ENCODE measurements around the gene TREH.

Gene TREH

DNA sequence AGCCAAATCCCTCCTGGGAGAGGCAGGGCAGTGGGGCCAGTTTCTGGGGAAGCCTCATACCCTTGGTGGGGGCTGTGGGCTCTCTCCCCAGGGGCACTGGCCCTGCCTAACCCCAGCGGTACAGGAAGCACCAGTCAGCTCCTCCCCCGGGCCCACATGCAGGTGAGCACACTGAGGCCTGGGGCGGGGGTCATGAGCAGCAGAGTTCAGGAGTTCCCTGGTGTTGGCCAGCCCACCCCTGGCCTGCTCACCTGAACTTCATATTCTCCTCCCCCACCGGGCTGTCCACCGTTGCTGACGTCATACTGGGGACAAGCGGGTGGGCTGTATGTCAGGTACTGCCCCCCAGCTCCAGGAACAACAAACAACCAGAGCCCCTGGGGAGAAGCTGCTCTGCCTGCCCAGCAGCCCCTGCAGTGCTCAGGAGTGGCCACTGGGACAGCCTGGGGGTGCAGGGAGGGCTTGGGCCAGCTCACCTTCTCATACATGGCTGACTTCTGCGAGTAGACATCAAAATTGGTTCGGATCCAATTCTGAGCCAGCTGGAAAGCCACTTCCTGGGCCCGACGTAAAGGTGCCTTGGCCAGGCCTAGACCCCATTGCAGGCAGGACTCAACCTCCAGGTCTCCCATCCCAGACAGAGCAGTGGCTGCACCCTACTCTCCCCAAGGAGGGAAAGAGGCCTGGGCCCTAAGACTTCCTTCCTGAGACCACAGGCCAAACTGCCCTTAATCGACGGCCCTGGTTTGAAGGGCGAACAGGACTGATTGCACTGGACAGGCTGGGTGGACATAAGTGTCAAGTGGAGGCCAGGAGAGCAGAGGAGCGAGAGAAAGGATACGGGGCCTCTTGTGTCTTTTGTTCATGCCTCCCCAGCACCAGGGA is 20.8 kb downstream of the TREH start:
- Histone ChIP-seq H3K27ac (ENCODE audit: low read length) (no peak overlapping the region), H3K9me3 (ENCODE audit: control insufficient read depth, insufficient read depth, low read length) (no peaks in the 10 kb centered on the region), H3K4me1 (ENCODE audit: control insufficient read depth, insufficient read depth, low read length) (peaks cover 11% of the 10 kb centered on the region), H3K27me3 (ENCODE audit: control insufficient read depth, insufficient read depth, low read length) (no peaks in the 10 kb centered on the region), H3K36me3 (ENCODE audit: control insufficient read depth, insufficient read depth, low read length) (peaks cover 2% of the 10 kb centered on the region; the same call in 1 of the 2 replicates), H3K4me3 (ENCODE audit: low read length) (no peak overlapping the region)
- no CpG with 5 or more reads among the region's 16 CpGs for WGBS (ENCODE audit: insufficient coverage, insufficient read length)
- DNase-seq (ENCODE audit: low read depth, low spot score) = no peak

DNA sequence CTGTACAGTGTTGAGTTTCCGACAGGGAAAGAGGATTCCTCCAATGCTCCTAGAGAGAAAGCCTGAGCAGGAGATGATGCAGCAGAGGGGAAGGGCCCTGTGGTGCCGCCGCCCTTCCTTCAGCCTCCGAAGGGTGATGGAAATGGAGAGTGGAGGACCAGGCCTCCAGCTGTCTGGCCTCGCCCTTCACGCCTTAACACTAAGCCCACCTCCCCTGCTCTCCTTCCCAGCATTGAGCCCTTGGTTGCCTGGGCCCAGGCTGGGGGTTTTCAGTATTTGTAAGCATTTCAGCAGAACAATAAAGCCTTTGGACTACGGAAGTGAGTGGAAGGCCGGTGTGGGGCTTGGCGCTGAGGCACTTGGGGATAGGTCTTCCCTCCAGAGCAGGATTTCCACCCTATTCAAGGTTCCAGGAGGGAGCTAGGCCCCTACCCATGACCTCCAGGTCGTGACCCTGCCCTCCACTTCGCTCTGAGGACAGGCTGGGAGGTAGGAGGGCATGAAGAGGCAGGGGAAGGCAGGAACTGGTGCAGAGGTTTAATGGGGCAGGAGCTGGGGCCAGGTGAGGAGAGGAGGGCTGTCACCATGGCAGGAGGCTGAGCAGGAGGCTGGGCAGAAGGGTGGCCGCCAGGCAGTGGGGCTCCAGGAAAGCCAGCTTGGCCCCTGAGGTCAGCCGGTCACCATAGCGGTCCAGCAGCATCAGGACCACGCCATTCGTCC is 21.6 kb downstream of the TREH start:
- no peak for DNase-seq (ENCODE audit: low read depth, low spot score)
- Histone ChIP-seq H3K4me1 (ENCODE audit: control insufficient read depth, insufficient read depth, low read length) (peaks cover 11% of the 10 kb centered on the region), H3K9me3 (ENCODE audit: control insufficient read depth, insufficient read depth, low read length) (no peaks in the 10 kb centered on the region), H3K27ac (ENCODE audit: low read length) (no peak overlapping the region), H3K36me3 (ENCODE audit: control insufficient read depth, insufficient read depth, low read length) (peaks cover 4% of the 10 kb centered on the region; the same call in 1 of the 2 replicates), H3K27me3 (ENCODE audit: control insufficient read depth, insufficient read depth, low read length) (no peaks in the 10 kb centered on the region), H3K4me3 (ENCODE audit: low read length) (no peak overlapping the region)
- WGBS (ENCODE audit: insufficient coverage, insufficient read length) = no CpG with 5 or more reads among the region's 16 CpGs

- no CpG with 5 or more reads among the region's 2 CpGs for WGBS (ENCODE audit: insufficient coverage, insufficient read length)
- H3K9me3 ChIP-seq (ENCODE audit: control insufficient read depth, insufficient read depth, low read length) = no peaks in the 10 kb centered on the region
- no peak overlapping the region for H3K27ac ChIP-seq (ENCODE audit: low read length)
- DNase-seq (ENCODE audit: low read depth, low spot score) = no peak
- H3K36me3 ChIP-seq (ENCODE audit: control insufficient read depth, insufficient read depth, low read length) = peaks cover 6% of the 10 kb centered on the region; the same call in 1 of the 2 replicates
- no peak overlapping the region for H3K4me3 ChIP-seq (ENCODE audit: low read length)
- H3K27me3 ChIP-seq (ENCODE audit: control insufficient read depth, insufficient read depth, low read length) = no peaks in the 10 kb centered on the region
- H3K4me1 ChIP-seq (ENCODE audit: control insufficient read depth, insufficient read depth, low read length) = peaks cover 9% of the 10 kb centered on the region
Observed at GRCh38 chr11:118657238-118657637, 22.2 kb downstream of the TREH start.

DNA sequence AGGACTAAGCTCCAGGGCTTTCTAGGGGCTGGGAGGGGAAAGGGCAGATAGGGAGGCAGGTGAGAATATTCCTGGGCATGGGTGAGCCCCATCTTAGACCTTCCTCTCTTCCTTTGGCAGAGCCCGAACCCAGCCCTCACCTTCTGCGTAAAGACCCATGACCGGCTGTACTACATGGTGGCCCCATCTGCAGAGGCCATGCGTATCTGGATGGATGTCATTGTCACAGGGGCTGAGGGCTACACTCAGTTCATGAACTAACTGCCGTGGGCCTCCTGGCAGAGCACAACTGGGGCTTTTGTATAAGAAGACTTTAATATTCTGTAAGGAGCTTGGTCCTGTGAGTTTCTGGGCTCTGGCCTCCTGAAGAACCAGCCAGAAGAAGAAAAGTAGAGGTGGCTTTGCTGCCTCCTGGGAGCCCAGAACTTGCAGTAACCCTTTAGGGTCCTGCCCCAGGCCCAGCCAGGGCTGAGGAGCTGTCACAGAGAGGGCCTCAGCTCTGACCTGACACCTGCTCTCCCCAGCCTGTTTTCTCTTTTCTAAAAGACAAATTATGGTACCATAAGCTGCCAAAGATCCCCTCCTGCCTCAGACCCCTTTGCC is 22.8 kb downstream of the TREH start:
- Histone ChIP-seq H3K27me3 (ENCODE audit: control insufficient read depth, insufficient read depth, low read length) (no peaks in the 10 kb centered on the region), H3K9me3 (ENCODE audit: control insufficient read depth, insufficient read depth, low read length) (no peaks in the 10 kb centered on the region), H3K27ac (ENCODE audit: low read length) (no peak overlapping the region), H3K36me3 (ENCODE audit: control insufficient read depth, insufficient read depth, low read length) (peaks cover 8% of the 10 kb centered on the region; the same call in 1 of the 2 replicates), H3K4me1 (ENCODE audit: control insufficient read depth, insufficient read depth, low read length) (peaks cover 9% of the 10 kb centered on the region), H3K4me3 (ENCODE audit: low read length) (no peak overlapping the region)
- no peak for DNase-seq (ENCODE audit: low read depth, low spot score)
- no CpG with 5 or more reads among the region's 5 CpGs for WGBS (ENCODE audit: insufficient coverage, insufficient read length)

GRCh38 chr11:118655486-118656190 is 23.8 kb downstream of the TREH start:
- WGBS (ENCODE audit: insufficient coverage, insufficient read length) = no CpG with 5 or more reads among the region's 7 CpGs
- Histone ChIP-seq H3K27me3 (ENCODE audit: control insufficient read depth, insufficient read depth, low read length) (no peaks in the 10 kb centered on the region), H3K27ac (ENCODE audit: low read length) (no peak overlapping the region), H3K4me1 (ENCODE audit: control insufficient read depth, insufficient read depth, low read length) (peaks cover 8% of the 10 kb centered on the region), H3K36me3 (ENCODE audit: control insufficient read depth, insufficient read depth, low read length) (peaks cover 13% of the 10 kb centered on the region; the same call in 1 of the 2 replicates), H3K4me3 (ENCODE audit: low read length) (no peak overlapping the region), H3K9me3 (ENCODE audit: control insufficient read depth, insufficient read depth, low read length) (no peaks in the 10 kb centered on the region)
- no peak for DNase-seq (ENCODE audit: low read depth, low spot score)

GRCh38 chr11:118653684-118654390 is 25.6 kb downstream of the TREH start:
- WGBS (ENCODE audit: insufficient coverage, insufficient read length) = no CpG with 5 or more reads among the region's 8 CpGs
- H3K27me3 ChIP-seq (ENCODE audit: control insufficient read depth, insufficient read depth, low read length) = no peaks in the 10 kb centered on the region
- no peaks in the 10 kb centered on the region for H3K9me3 ChIP-seq (ENCODE audit: control insufficient read depth, insufficient read depth, low read length)
- no peak overlapping the region for H3K27ac ChIP-seq (ENCODE audit: low read length)
- H3K4me1 ChIP-seq (ENCODE audit: control insufficient read depth, insufficient read depth, low read length) = peaks cover 3% of the 10 kb centered on the region; the same call in 1 of the 2 replicates
- no peak for DNase-seq (ENCODE audit: low read depth, low spot score)
- H3K4me3 ChIP-seq (ENCODE audit: low read length) = no peak overlapping the region
- peaks cover 23% of the 10 kb centered on the region for H3K36me3 ChIP-seq (ENCODE audit: control insufficient read depth, insufficient read depth, low read length)

DNA sequence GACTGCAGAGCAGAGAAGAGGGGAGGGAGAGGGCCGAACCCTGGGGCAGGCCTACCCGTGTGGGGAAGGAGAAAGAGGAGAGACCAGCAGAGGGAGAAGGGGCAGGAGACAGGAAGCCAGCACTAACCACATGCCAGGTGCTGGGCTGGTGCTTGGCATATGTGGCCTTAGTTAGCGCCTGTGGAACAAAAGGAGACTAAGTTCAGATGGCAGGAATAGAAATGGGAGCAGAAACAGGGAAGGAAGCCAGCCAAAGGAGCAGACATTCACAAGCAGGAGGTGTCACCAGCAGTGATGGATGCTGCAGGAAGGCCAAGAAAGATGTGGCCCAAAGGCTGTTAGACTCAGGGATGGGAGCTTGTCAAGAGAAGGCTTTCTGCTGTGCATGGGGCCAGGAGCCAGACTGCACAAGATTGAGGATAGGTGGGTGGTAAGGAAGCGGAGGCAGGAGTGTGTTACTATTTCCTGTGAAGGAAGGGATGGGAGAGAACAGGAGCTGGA is 26.7 kb downstream of the TREH start:
- Histone ChIP-seq H3K4me3 (ENCODE audit: low read length) (no peak overlapping the region), H3K36me3 (ENCODE audit: control insufficient read depth, insufficient read depth, low read length) (peaks cover 25% of the 10 kb centered on the region), H3K27me3 (ENCODE audit: control insufficient read depth, insufficient read depth, low read length) (no peaks in the 10 kb centered on the region), H3K4me1 (ENCODE audit: control insufficient read depth, insufficient read depth, low read length) (no peaks in the 10 kb centered on the region), H3K27ac (ENCODE audit: low read length) (no peak overlapping the region), H3K9me3 (ENCODE audit: control insufficient read depth, insufficient read depth, low read length) (no peaks in the 10 kb centered on the region)
- no CpG with 5 or more reads among the region's 4 CpGs for WGBS (ENCODE audit: insufficient coverage, insufficient read length)
- DNase-seq (ENCODE audit: low read depth, low spot score) = no peak

GRCh38 chr11:118651820-118652219 is 27.6 kb downstream of the TREH start:
- H3K27me3 ChIP-seq (ENCODE audit: control insufficient read depth, insufficient read depth, low read length) = no peaks in the 10 kb centered on the region
- H3K36me3 ChIP-seq (ENCODE audit: control insufficient read depth, insufficient read depth, low read length) = peaks cover 25% of the 10 kb centered on the region
- H3K4me3 ChIP-seq (ENCODE audit: low read length) = no peak overlapping the region
- H3K4me1 ChIP-seq (ENCODE audit: control insufficient read depth, insufficient read depth, low read length) = no peaks in the 10 kb centered on the region
- no peak for DNase-seq (ENCODE audit: low read depth, low spot score)
- no peak overlapping the region for H3K27ac ChIP-seq (ENCODE audit: low read length)
- no CpG with 5 or more reads among the region's 3 CpGs for WGBS (ENCODE audit: insufficient coverage, insufficient read length)
- H3K9me3 ChIP-seq (ENCODE audit: control insufficient read depth, insufficient read depth, low read length) = no peaks in the 10 kb centered on the region

DNA sequence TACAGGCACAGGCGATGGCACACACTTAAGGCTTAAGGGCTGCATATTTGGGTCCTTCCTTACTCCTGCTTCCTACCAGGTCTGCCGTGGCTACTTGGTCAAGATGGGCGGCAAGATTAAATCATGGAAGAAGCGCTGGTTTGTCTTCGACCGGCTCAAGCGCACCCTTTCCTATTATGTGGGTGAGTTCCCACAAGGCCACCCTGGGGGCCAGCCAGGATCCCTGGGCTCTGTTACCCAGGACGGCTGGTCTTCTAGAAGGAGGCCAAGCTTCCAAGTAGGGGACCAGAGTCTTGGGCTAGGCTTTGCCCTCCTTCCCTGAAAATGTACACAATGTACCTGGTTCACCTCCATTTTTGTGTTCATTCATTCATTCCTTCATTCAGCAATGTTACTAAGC is 29.1 kb downstream of the TREH start:
- H3K9me3 ChIP-seq (ENCODE audit: control insufficient read depth, insufficient read depth, low read length) = no peaks in the 10 kb centered on the region
- no peak for DNase-seq (ENCODE audit: low read depth, low spot score)
- WGBS (ENCODE audit: insufficient coverage, insufficient read length) = no CpG with 5 or more reads among the region's 8 CpGs
- H3K27me3 ChIP-seq (ENCODE audit: control insufficient read depth, insufficient read depth, low read length) = no peaks in the 10 kb centered on the region
- H3K27ac ChIP-seq (ENCODE audit: low read length) = no peak overlapping the region
- H3K36me3 ChIP-seq (ENCODE audit: control insufficient read depth, insufficient read depth, low read length) = peaks cover 27% of the 10 kb centered on the region
- no peaks in the 10 kb centered on the region for H3K4me1 ChIP-seq (ENCODE audit: control insufficient read depth, insufficient read depth, low read length)
- H3K4me3 ChIP-seq (ENCODE audit: low read length) = no peak overlapping the region
